Measurements from ENCODE around the gene ZMIZ1.

Gene ZMIZ1

DNA sequence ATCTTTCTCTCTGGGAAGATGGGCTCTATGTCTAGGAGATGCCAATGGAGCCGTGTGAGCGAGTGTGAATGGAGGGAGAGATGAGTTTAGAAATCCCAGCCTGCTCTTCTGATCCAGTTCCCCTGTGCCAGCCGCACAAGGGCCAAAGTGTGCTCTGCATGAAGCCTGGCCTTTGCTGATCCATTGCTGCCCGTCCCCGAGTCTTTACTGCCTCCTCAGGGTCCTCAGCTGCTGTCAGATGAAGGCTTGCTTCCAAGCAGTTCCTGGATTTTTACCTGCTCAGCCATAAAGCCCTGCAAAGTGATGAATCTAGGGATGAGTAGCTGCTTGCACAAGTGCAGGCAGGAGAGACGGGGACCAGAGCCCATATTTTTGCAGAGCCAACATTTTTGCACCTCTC is 115.9 kb downstream of the ZMIZ1 start:
- no peak for DNase-seq (ENCODE audit: low read depth in 1 of 2, low spot score in 1 of 2)

DNA sequence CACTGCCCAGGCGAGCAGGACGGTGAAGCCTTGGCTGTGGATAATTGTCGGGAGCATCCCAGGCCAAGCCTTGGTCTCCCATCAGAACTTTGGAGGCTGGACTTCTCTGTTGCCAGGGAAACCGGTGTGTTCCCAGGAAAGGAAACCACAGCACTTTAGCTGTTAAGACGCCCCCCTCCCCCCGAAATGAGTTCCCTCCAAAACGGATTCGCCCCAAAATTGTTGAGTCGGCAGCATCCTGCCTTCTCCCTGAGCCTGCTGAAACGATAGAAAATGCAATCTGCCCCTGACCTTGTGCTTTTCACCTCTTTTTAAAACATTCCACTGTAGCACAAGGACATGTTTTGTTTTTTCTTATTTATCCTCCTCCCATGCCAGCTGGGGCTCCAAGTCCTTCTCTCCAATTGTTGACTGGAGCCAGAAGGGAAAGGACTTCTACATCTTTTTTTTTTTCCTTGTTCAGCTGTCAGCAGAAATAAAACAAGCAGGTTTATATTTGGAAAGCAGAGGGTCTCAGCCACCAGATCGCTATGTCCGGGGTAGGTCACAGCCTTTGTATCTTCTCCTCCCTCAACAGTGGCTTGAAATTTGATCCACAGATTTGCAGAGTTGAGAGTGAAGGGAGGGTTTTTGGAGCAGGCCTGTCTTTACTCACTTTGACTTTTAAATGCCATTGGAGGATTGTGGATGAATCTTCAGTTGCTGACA is 116.5 kb downstream of the ZMIZ1 start:
- DNase-seq (ENCODE audit: low read depth in 1 of 2, low spot score in 1 of 2) = no peak

DNA sequence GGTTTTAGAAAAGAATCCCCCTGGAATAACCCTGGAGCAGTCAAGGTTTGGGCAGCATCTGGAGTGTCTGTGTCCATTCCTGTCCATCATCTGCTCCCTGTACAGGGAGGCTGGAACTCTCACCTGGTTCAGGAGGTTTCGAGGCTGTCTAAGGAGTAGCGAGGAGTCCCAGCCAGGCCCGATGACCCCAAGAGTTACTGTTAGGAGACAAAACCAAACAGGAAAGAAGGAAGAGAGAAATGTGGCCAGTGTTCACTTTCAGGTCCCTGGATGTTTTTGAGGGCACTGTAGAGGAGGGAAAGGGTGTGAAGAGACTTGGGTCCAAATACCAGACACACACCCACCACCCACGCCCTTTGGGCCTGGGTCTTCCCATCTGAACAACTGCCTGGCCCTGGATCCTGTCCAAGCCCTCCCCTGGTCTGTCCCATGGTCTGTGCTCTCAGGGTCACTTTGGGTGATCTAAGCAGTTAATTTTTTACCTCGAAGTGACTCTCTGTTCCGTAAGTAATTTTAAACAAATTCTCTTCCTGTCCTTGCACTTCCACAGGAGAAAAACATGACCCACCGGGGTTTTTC is 117.1 kb downstream of the ZMIZ1 start:
- DNase-seq (ENCODE audit: low read depth in 1 of 2, low spot score in 1 of 2) = no peak

DNA sequence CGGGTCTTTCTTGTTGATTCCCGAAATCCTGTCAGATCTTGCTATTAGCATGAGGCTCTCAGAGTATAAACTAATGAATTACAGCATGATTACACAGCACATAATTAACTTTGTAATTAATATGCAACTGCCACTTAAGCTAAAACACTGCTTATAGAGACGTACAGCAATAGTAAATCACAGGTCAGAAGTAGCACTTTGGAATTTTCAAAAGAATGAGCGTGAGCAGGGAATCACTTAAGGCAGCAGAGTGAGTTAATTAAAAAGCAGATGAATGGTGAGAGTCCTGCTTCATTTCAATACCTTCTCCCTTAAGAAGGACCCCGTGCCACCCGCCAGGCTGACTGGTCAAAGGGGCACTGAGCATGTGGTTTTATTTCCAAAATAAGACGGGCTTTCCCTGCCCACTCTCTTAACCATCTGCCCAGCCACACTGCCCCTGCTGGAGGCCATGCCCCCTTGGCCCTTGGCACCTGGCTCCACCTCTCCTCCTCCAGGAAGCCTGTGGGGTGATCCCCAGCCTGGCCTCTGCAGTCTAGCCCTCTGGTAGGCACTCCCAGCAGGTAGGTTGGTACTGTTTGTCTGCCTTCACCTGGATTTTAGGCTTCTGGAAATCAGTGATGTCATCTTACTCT is 117.8 kb downstream of the ZMIZ1 start:
- no peak for DNase-seq (ENCODE audit: low read depth in 1 of 2, low spot score in 1 of 2)

DNA sequence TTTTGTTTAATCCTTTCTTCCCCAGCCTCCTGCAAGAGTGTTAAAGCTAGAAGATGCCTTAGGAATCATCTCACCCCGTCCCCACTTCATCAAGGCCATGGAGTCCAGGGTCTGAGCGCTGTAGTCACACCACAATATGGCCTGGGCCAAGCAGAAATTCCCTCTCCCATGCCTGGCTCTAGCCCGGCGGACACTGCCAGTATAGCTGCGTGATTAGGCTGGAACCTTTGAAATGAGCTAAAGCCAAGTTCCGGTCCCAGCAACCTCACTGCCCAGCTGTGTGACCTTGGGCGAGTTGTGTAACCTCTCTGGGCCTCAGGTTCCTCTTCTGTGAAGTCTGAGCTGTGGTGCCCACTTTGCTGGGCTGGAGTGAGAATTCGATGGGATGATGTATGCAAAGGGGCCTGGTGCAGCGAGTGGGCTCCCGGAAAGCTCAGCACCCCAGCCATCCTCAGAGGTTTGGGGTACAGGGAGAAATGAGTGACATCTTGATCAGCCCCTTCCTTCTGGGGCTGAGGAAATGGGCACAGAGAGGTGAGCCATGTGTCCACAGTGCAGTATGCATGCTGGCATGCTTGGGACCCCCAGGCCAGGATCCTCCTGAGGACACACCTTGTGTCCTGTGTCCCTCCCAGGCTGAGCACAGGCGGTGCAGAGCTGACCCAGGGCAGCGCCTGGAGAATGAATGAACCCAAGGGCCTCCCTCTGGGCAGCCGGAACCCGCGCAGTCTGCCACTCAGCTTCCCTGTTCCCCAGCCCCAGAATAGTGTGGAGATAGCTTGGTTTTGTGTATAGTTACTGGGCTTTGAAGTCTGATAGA is 118.6 kb downstream of the ZMIZ1 start:
- DNase-seq (ENCODE audit: low read depth in 1 of 2, low spot score in 1 of 2) = no peak

DNA sequence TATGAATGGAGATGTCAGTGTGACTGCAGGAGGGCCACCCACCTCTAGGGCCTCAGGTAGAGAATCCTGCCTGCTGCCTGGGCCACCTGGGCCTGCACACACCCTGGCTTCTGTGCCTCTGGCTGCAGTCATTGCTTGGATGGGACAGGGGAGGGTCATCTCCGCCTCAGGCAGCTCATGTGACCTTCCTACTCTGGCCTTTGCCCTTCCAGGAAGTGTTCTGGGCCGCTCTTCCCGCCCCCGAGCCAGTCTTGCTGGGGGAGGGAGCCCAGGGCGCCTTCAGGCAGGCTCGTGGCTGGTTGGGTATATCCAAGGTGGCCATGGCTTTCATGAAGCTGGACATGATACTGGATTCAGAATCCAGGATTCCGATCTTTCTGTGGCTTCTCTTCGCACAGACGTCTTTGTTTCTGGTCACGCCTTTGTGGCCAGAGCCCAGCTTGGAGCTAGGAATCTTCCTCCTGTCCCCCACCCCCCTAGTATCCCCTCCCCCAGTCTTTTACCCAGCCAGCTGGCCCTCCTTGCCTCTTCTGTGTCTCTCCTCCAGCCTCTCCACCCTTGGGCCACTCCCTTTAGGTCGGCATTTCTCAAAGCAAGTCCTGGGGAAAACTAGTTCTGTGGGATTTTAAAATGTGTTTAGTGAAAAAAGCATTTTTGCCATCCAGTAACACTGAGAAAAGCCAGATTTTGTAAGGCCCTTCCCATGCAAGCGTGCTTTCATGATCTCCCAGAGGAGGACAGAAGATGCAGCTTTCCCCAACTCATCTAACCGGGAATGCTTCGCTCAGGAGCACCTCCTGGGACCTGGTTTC is 119.6 kb downstream of the ZMIZ1 start:
- DNase-seq (ENCODE audit: low read depth in 1 of 2, low spot score in 1 of 2) = no peak

DNA sequence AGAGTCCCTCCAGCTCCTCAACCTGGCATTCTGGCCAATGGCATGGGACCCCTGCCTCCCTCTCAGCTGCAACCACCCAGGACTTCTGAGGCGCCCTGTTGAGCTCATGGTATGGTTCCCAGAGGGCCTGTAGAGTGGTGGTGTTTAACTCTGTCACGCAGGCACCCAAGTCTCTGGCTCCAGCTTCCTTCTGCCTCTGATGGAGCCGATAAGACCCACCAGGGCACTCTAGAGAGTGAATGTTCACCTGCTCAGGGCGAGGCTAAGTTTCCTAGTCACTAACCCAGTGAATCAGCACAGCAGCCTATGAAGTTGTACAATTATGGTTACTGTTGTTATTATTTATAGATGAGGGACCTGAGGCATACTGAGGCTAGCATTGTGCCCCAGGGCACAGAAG is 120.4 kb downstream of the ZMIZ1 start:
- no peak for DNase-seq (ENCODE audit: low read depth in 1 of 2, low spot score in 1 of 2)

DNA sequence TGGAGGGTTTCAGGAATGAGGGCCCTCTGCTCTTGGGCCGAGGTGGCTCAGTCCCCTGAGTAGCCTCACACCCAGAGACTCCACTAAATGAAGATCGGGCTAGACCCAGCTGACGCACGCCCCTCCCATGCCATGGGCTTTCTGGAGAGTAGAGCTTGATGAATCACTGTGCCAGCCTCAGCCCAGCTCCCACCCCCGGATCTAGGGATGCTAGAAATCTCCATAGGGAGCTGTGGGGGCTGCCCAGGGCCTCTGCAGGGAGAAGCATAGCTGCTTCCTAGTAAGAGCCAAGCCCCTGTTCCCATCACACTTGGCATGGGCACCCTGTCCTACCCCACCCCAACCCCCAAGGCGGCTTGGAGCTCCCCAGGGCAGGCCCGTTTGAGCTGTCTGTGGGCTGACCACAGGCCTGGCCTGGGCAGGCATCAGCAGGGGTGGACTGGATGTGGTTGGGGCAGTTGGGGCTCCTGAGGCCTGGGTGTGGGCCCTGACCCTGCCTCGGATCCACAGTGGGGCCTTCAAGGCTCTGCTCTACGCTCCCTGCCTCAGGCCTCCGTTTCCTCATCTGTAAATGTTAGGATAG is 121.2 kb downstream of the ZMIZ1 start:
- DNase-seq (ENCODE audit: low read depth in 1 of 2, low spot score in 1 of 2) = no peak

DNA sequence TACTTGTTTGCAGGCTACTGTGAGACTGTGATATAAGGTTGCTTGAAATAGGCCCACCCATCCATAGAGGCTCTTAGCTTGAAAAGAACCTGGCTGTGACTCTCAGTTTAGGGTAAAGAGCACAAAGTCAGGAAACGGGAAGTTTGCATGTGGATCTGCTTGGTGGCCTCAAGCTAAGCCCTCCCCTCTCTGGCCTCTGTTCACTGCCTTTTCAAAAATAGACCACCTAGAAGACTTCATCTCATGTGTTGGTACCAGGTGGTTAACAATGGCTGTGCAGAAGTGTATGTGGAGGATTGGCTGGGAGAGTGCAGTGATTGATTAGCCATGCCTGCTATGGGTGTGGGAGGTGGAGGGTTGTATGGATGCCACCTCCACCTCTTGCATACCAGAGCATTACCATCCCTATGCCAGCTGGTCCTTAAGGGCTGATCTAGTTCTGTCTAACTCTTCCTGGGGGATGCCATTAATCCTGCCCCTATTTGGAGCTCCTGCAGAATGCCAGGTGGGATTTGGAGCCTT is 122.0 kb downstream of the ZMIZ1 start:
- DNase-seq (ENCODE audit: low read depth in 1 of 2, low spot score in 1 of 2) = no peak

DNA sequence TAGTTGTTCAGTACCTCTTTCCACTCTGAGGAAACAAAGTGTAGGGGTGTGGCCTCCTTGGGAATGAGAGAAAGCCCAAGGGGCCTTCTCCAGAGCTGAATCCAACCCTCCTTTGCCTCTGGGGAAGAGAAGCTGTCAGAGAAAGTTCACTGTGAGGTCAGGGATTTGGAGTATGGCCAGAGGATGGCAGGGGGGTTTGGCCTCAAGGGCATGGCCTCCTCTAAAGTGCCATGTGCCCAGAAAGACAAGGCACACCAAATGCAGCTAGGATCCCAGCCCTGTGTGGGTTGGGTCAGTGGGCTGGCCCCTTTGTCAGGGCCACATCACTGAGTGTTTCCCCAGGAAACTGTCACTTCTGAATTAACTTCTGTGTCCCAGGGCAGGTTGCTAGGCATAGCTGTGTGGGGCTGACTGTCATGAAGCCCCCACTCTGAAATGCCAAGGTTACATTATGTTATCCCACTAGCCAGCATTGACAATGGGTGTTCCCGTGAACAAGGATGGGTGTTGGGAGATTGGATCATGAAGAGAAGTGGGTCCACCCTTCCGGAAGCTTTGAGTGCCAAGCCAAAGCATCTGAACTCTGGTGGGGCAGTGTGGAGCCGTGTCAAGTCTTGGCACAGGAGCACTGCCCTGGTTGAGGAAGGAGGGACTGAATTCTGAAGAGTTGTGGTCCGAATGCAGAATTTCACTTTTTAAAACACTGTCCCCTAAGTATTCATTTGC is 123.3 kb downstream of the ZMIZ1 start:
- DNase-seq (ENCODE audit: low read depth in 1 of 2, low spot score in 1 of 2) = no peak

DNA sequence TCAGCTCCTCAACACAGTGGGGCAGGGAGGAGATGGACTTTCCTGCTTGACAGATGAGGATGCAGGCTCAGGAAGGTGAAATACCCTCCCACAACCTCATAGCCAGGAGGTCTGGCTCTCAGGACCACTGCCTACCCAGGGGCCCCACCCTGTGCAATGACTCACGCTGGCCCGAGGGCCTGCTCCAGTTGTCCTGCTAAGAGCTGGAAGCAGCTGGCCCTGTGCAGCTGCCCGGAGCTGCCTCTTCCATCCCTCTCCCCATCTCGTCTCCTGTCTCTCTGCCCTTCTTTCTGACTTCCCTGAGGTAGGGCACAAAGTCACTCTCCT is 123.9 kb downstream of the ZMIZ1 start:
- DNase-seq (ENCODE audit: low read depth in 1 of 2, low spot score in 1 of 2) = no peak

DNA sequence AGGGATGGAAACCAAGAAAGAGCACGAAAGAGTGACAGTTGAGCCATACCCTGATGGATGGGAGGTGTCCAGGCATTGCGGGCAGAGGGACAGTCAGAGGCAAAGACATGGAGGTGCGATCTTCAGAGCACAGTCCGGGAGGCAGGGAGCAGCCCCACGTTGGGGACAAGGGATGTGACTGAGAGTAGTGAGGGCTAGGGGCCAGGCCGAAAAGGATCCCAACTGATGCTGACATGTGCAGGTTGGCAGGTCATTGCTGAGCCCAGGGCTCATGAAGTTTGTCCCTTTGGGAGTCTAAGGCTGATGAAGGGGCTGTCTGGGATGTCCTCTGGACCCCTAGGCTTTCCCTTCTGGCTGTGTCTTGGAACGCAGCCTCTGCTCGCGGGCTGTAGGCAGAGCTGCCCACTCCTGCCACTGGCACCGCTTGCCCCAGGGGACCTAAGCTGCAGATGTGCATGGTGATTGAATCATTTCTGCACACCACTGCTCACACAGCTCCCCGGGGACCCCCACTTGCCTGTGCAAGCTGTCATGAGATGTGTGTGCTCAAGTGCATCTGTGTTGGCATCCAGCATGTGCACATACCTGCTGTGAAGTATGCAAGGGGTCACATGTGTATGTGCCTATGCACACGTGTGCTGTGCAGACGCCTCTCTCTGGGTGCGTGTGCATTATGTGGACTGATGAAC is 125.1 kb downstream of the ZMIZ1 start:
- no peak for DNase-seq (ENCODE audit: low read depth in 1 of 2, low spot score in 1 of 2)

DNA sequence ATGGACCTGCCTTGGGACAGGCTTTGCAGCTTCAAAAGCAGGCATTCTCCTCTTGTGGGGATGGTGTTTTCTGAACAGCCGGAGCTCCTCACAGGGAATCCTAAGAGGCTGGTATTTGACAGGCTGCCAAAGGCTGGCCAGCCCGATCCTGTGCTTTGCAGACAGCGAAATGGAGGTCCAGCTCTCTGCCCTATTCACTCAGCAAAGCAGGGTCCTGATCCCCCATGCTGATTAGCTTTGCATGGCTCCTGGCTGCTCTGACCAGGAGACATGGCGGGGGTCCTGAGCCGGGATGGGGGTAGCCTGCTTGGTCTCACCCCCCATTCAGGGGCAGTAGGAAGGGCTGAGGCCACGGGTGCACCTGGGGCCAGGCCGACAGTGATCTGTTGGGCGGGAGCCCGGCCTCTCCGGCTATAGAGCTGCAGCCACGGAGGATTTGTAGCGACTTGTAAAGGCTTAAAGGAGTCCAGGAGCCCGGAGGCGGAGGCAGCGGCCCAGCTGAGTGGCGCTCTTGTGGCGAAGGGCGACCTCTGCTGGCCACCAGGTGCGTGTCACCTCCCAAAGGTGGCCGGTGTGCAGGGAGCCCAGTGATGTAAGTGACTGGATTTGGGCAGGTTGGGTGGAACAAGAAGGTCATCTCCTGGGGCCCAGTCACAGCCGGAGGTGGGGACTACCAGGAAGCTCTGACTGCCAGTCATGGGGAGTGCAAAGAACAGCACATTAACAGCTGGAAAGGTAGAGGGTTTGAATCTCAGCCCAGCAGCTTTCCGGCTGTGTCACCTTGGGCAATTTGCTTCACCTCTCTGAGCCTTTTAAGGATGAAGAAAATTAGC is 126.5 kb downstream of the ZMIZ1 start:
- peak; percentile 60 to 67 for DNase-seq (ENCODE audit: low read depth in 1 of 2, low spot score in 1 of 2)

DNA sequence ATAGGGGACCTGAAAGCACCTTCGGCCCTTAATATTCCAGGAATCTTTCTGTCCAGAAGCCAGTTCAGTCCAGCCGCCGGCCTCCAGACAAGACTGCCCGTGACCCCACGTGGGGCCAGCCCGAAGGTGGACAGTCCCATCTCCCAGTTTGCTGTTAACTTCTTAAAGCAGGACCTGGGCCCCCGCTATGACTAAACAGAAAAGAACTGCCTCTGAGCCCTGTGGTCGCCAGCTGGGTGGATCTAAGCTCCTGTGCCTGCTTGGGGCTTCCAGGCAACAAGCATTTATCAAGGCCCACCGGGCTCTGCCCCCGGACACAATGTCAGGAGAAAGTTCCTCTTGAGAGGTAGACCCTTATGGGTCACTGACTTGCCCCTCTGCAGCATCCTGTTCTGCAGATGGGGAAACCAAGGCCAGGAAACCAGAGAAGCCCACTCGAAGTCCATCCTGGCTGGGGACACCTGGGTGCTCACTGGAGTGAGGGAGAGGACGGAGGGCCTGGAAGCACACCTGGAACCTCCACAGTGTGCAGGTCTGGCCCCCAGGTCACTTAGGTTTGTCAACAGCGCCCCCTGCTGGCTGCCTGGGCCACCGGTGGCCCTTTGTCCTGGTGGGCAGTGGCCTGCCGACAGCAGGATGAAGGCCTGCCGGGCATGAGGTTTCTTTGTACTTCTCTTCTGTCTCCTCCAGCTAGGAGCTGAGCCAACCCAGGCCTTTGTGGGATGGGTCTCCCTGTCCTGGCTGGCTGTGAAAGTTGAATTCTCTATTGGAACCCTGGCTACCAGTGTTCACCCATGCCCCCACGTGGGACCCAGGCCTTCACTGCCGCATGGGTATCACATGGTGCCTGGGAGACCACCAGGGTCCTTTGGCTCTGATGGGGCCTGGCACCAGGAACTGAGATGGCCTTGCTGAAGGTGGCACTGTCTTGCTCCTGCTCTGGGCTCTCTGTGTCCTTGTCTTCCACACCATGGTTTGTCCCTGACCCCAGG is 128.0 kb downstream of the ZMIZ1 start:
- DNase-seq (ENCODE audit: low read depth in 1 of 2, low spot score in 1 of 2) = peak; percentile 53 to 60

DNA sequence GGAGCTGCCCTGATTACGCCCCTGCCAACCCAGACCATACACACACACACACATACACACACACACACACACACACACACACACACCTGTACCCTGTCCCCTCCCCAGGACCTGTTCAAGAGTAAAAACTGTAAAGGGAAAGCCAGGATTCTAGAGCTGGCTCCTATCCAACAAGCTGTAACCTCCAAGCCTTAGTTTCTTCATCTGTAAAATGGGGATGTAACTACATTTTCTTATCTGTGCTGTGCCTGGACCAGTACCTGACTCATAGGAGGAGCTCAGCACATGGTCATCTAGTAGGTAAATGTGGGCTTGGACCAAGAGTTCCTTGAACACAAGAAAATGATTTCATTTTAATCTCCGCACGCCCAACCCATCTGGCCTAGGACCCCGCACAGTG is 128.8 kb downstream of the ZMIZ1 start:
- DNase-seq (ENCODE audit: low read depth in 1 of 2, low spot score in 1 of 2) = no peak

DNA sequence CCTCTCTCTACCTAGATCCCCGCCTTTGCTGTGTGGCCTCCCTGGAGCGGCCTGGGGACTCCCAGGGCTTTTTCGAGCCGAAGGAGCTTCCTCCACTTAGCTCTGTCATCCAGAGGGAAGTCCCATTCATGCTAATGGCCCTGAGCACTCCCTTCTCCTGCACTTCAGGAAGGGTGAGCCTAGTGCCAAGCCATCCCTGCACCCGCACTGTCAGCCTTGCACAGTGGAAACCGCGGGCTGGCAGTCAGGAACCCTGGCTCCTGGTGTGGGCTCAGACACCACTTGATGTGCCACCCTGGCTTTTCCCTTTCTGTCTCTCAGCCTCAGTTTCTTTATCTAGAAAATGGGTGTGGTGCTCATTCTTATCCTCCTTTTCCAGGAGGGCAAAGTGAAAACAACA is 131.6 kb downstream of the ZMIZ1 start:
- DNase-seq (ENCODE audit: low read depth in 1 of 2, low spot score in 1 of 2) = no peak

DNA sequence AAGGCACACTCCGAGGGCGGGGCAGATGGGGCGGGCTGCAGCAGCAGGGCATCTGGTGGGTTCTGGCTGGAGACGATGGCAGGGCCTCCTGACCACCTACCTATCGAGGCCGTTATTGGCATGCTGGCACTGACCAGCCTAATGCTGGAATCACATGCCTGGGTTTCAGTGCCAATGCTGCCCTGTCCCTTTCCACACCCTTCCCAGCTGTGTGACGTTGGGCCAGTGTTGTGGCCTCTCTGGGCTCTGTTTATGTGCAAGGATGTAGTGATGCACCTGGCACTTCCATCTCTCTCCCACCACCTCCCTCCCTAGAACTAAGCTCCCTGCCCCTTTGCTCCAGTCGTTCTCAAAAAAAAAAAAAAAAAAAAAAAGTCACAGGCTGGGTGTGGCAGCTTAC is 132.9 kb downstream of the ZMIZ1 start:
- no peak for DNase-seq (ENCODE audit: low read depth in 1 of 2, low spot score in 1 of 2)
